ENCODE data around the gene TLR1.
"Not testable (repeated sequence)": the region's sequence is repeated elsewhere in the genome, so short reads cannot be mapped to it uniquely, and the experiment has no call there.

Gene TLR1

GRCh38 chr4:38806251-38806650 lies 1.7 kb upstream of the TLR1 start:
- DNase-seq (ENCODE audit: low read depth in 2 of 2, low spot score in 1 of 2) = not testable (repeated sequence)

GRCh38 chr4:38805530-38806145 lies 1.0 kb upstream of the TLR1 start:
- DNase-seq (ENCODE audit: low read depth in 2 of 2, low spot score in 1 of 2) = no peak

- no peak for DNase-seq (ENCODE audit: low read depth in 2 of 2, low spot score in 1 of 2)
Measured at GRCh38 chr4:38803833-38804653, 548 bp downstream of the TLR1 start.

- DNase-seq (ENCODE audit: low read depth in 2 of 2, low spot score in 1 of 2) = no peak
Measured at GRCh38 chr4:38802561-38803355, 1.8 kb downstream of the TLR1 start.

GRCh38 chr4:38800961-38801450 lies 3.6 kb downstream of the TLR1 start:
- DNase-seq (ENCODE audit: low read depth in 2 of 2, low spot score in 1 of 2) = no peak

- DNase-seq (ENCODE audit: low read depth in 2 of 2, low spot score in 1 of 2) = no peak
Measured at GRCh38 chr4:38800366-38800765, 4.2 kb downstream of the TLR1 start.

- DNase-seq (ENCODE audit: low read depth in 2 of 2, low spot score in 1 of 2) = no peak
Measured at GRCh38 chr4:38795087-38795486, 9.5 kb downstream of the TLR1 start.

GRCh38 chr4:38794051-38794450 lies 10.5 kb downstream of the TLR1 start:
- DNase-seq (ENCODE audit: low read depth in 2 of 2, low spot score in 1 of 2) = no peak

GRCh38 chr4:38791010-38791409 lies 13.6 kb downstream of the TLR1 start:
- no peak for DNase-seq (ENCODE audit: low read depth in 2 of 2, low spot score in 1 of 2)

- no peak for DNase-seq (ENCODE audit: low read depth in 2 of 2, low spot score in 1 of 2)
Measured at GRCh38 chr4:38788317-38788716, 16.3 kb downstream of the TLR1 start.

- no peak for DNase-seq (ENCODE audit: low read depth in 2 of 2, low spot score in 1 of 2)
Measured at GRCh38 chr4:38787693-38788092, 16.9 kb downstream of the TLR1 start.

GRCh38 chr4:38785901-38786402 lies 18.6 kb downstream of the TLR1 start:
- no peak for DNase-seq (ENCODE audit: low read depth in 2 of 2, low spot score in 1 of 2)

GRCh38 chr4:38785041-38785790 lies 19.4 kb downstream of the TLR1 start:
- DNase-seq (ENCODE audit: low read depth in 2 of 2, low spot score in 1 of 2) = no peak

- DNase-seq (ENCODE audit: low read depth in 2 of 2, low spot score in 1 of 2) = no peak
Measured at GRCh38 chr4:38784141-38784540, 20.4 kb downstream of the TLR1 start.

GRCh38 chr4:38783109-38783460 lies 21.5 kb downstream of the TLR1 start:
- no peak for DNase-seq (ENCODE audit: low read depth in 2 of 2, low spot score in 1 of 2)

GRCh38 chr4:38782452-38783108 lies 22.0 kb downstream of the TLR1 start, which contains the start of gene TLR10:
TLR10 (minus strand) TSS chr4:38782990; CDS start chr4:38775590, 7,400 bp downstream.
- DNase-seq (ENCODE audit: low read depth in 2 of 2, low spot score in 1 of 2) = no peak

- no peak for DNase-seq (ENCODE audit: low read depth in 2 of 2, low spot score in 1 of 2)
Measured at GRCh38 chr4:38781854-38782261, 22.7 kb downstream of the TLR1 start.

GRCh38 chr4:38780833-38781484 lies 23.6 kb downstream of the TLR1 start:
- no peak for DNase-seq (ENCODE audit: low read depth in 2 of 2, low spot score in 1 of 2)

- no peak for DNase-seq (ENCODE audit: low read depth in 2 of 2, low spot score in 1 of 2)
Measured at GRCh38 chr4:38779790-38780189, 24.8 kb downstream of the TLR1 start.

GRCh38 chr4:38777925-38778324 lies 26.7 kb downstream of the TLR1 start:
- DNase-seq (ENCODE audit: low read depth in 2 of 2, low spot score in 1 of 2) = not testable (repeated sequence)

All from stimulated activated CD8-positive, alpha-beta memory T cell treated with anti-CD3 and anti-CD28 coated beads, Interleukin-4, amount 100 ng/mL, for 1 hour (primary cell).